Right atrium auricular region (tissue), 2 donors: Measurements from ENCODE around the gene B4GALNT1. TPM values are rescaled to one million over a fixed set of nuclear protein-coding genes. Genes with fewer than 3 reads are reported as not detected.
"Not testable (repeated sequence)": the region's sequence is repeated elsewhere in the genome, so short reads cannot be mapped to it uniquely, and the experiment has no call there.

Experiments
- DNase-seq: peaks from one replicate; pipeline ENCODE4 v3.0.0-alpha.2; 2019; ENCODE audit warnings: low spot score
- H3K27ac ChIP-seq, 2 donors: fragments of 200-600 bp; sonication (generic); 1 replicate in 1 of 2; 2 replicates in 1 of 2; pipeline ENCODE4 v1.5.1; 2016 to 2019
- H3K27me3 ChIP-seq, 2 donors: fragments of 200-600 bp; sonication (generic); one replicate each; pipeline versions ENCODE4 v1.5.1 to v1.6.0; 2017 to 2019
- H3K36me3 ChIP-seq: fragments of 200-600 bp; sonication (generic); one replicate; pipeline ENCODE4 v1.5.1; 2016
- H3K4me1 ChIP-seq, 2 donors: fragments of 200-600 bp; sonication (generic); one replicate each; pipeline versions ENCODE4 v1.5.1 to v1.6.0; 2017 to 2019
- H3K4me3 ChIP-seq, 2 donors: fragments of 200-600 bp; sonication (generic); 1 replicate in 1 of 2; 2 replicates in 1 of 2; pipeline ENCODE4 v1.5.1; 2017 to 2019; ENCODE audit warnings: mild to moderate bottlenecking in 1 of 2, moderate library complexity in 1 of 2
- H3K9me3 ChIP-seq, 2 donors: fragments of 200-600 bp; sonication (generic); one replicate each; pipeline ENCODE4 v1.5.1; 2019
- total RNA-seq, 2 donors: library from RNA; depleted of rRNA; stranded (reverse); fragments of >200 nt; gene quantifications; one replicate each; pipeline ENCODE4 v1.1.0, GENCODE V29; 2016
- TF ChIP-seq, protein P1 (sequence below), 2 donors: fragments of 200-600 bp; sonication (generic); IDR thresholded peaks; one replicate each; pipeline ENCODE4 v1.5.1; 2019; ENCODE audit warnings: antibody characterized with exemption in 2 of 2

Gene B4GALNT1
- 1 to 10 TPM; 3.5 to 4.4 TPM for total RNA-seq

- peak; percentile 58 for DNase-seq
- no peaks in the 10 kb centered on the region for H3K9me3 ChIP-seq
- H3K27me3 ChIP-seq = peaks cover 0 to 6% of the 10 kb centered on the region in 2 donors
- H3K27ac ChIP-seq = peak within 1 kb of the TSS in 1 of 2 donors; percentile 35
- no peaks in the 10 kb centered on the region for H3K36me3 ChIP-seq
- TF ChIP-seq, protein P1, sequence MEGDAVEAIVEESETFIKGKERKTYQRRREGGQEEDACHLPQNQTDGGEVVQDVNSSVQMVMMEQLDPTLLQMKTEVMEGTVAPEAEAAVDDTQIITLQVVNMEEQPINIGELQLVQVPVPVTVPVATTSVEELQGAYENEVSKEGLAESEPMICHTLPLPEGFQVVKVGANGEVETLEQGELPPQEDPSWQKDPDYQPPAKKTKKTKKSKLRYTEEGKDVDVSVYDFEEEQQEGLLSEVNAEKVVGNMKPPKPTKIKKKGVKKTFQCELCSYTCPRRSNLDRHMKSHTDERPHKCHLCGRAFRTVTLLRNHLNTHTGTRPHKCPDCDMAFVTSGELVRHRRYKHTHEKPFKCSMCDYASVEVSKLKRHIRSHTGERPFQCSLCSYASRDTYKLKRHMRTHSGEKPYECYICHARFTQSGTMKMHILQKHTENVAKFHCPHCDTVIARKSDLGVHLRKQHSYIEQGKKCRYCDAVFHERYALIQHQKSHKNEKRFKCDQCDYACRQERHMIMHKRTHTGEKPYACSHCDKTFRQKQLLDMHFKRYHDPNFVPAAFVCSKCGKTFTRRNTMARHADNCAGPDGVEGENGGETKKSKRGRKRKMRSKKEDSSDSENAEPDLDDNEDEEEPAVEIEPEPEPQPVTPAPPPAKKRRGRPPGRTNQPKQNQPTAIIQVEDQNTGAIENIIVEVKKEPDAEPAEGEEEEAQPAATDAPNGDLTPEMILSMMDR (IDR thresholded peaks at IDR 0.05) = peak; percentile 95 to 96
- H3K4me1 ChIP-seq = peaks cover 0 to 22% of the 10 kb centered on the region in 2 donors
- H3K4me3 ChIP-seq = peak within 1 kb of the TSS; percentile 40 to 65
These were observed at the start of gene B4GALNT1 for GRCh38 chr12:57632958-57633840. Gene B4GALNT1 (minus strand): TSS chr12:57633201. CDS start chr12:57632132, 1,069 bp downstream.

GRCh38 chr12:57679697-57680096, 46.7 kb upstream of the B4GALNT1 start:
- TF ChIP-seq, protein P1 (IDR thresholded peaks at IDR 0.05) = no peak
- Histone ChIP-seq H3K36me3 (no peaks in the 10 kb centered on the region), H3K27me3 (no peaks in the 10 kb centered on the region), H3K4me1 (no peaks in the 10 kb centered on the region), H3K27ac (no peak overlapping the region), H3K4me3 (no peak overlapping the region), H3K9me3 (peaks cover 0 to 10% of the 10 kb centered on the region in 2 donors)
- no peak for DNase-seq

- H3K27me3 ChIP-seq, DNase-seq, H3K36me3 ChIP-seq, H3K4me1 ChIP-seq, H3K4me3 ChIP-seq, H3K27ac ChIP-seq: not testable (repeated sequence)
- H3K9me3 ChIP-seq = peaks cover 0 to 10% of the 10 kb centered on the region in 2 donors
These were observed 44.9 kb upstream of the B4GALNT1 start for GRCh38 chr12:57677947-57678346.

DNA sequence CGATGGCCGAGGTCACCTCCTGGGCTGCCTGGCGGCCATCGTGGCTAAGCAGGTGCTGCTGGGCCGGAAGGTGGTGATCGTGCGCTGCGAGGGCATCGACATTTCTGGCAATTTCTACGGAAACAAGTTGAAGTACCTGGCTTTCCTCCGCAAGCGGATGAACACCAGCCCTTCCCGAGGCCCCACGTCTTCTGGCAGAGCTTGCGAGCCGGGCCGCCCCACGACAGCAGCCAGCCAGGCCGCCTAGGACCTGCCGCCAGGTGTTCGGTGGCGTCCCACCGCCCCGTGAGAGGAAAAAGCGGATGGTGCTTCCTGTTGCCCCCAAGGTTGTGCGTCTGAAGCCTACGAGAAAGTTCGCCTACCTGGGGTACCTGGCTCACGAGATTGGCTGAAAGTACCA, 41.7 kb upstream of the B4GALNT1 start:
- Histone ChIP-seq H3K27me3 (no peaks in the 10 kb centered on the region), H3K36me3 (no peaks in the 10 kb centered on the region), H3K9me3 (no peaks in the 10 kb centered on the region), H3K4me3 (no peak overlapping the region), H3K27ac (no peak overlapping the region), H3K4me1 (no peaks in the 10 kb centered on the region)
- DNase-seq = no peak
- TF ChIP-seq, protein P1 (IDR thresholded peaks at IDR 0.05) = no peak

- TF ChIP-seq, protein P1 (IDR thresholded peaks at IDR 0.05) = no peak
- H3K27me3 ChIP-seq = no peaks in the 10 kb centered on the region
- H3K36me3 ChIP-seq = no peaks in the 10 kb centered on the region
- no peak for DNase-seq
- no peaks in the 10 kb centered on the region for H3K9me3 ChIP-seq
- no peak overlapping the region for H3K27ac ChIP-seq
- H3K4me3 ChIP-seq = no peak overlapping the region
- H3K4me1 ChIP-seq = no peaks in the 10 kb centered on the region
These were observed 39.8 kb upstream of the B4GALNT1 start for GRCh38 chr12:57672801-57673200.

DNA sequence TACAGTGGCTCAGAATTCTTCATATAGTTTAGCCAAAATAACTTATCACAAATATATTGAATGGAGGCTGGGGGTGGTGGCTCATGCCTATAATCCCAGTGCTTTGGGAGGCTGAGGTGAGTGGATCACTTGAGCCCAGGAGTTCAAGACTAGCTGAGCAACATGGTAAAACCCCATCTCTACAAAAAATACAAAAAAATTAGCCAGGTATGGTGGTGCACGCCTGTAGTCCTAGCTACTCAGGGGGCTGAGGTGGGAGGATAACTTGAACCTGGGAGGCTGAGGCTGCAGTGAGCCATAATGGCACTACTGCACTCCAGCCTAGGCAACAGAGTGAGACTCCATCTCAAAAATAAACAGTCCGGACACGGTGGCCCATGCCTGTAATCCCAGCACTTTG, 38.8 kb upstream of the B4GALNT1 start:
- H3K4me1 ChIP-seq, H3K27ac ChIP-seq, DNase-seq, H3K4me3 ChIP-seq, H3K27me3 ChIP-seq, H3K36me3 ChIP-seq, H3K9me3 ChIP-seq: not testable (repeated sequence)

GRCh38 chr12:57669691-57670090, 36.7 kb upstream of the B4GALNT1 start:
- H3K36me3 ChIP-seq, H3K4me1 ChIP-seq, H3K27ac ChIP-seq, H3K4me3 ChIP-seq, H3K9me3 ChIP-seq, H3K27me3 ChIP-seq, DNase-seq: not testable (repeated sequence)
